ENCODE results near the gene IPCEF1.

Gene IPCEF1

GRCh38 chr6:154356690-154357089 is at the start of gene IPCEF1:
Gene IPCEF1, minus strand, starts transcription at chr6:154356803. Its CDS starts 90,856 bp downstream, at chr6:154265947.
- no peak for DNase-seq

GRCh38 chr6:154406301-154406700 is 49.7 kb upstream of the IPCEF1 start:
- DNase-seq: no peak

- no peak for DNase-seq
Observed at GRCh38 chr6:154404791-154405400, 48.3 kb upstream of the IPCEF1 start.

GRCh38 chr6:154403788-154404187 is 47.2 kb upstream of the IPCEF1 start:
- no peak for DNase-seq

- no peak for DNase-seq
Observed at GRCh38 chr6:154402081-154402780, 45.6 kb upstream of the IPCEF1 start.

GRCh38 chr6:154399097-154399496 is 42.5 kb upstream of the IPCEF1 start:
- no peak for DNase-seq

- DNase-seq: no peak
Observed at GRCh38 chr6:154397491-154398195, 41.0 kb upstream of the IPCEF1 start.

- no peak for DNase-seq
Observed at GRCh38 chr6:154395878-154396277, 39.3 kb upstream of the IPCEF1 start.

- DNase-seq: no peak
Observed at GRCh38 chr6:154395316-154395715, 38.7 kb upstream of the IPCEF1 start.

- DNase-seq: no peak
Observed at GRCh38 chr6:154394571-154394970, 38.0 kb upstream of the IPCEF1 start.

- no peak for DNase-seq
Observed at GRCh38 chr6:154390034-154390433, 33.4 kb upstream of the IPCEF1 start.

- DNase-seq: no peak
Observed at GRCh38 chr6:154388803-154389202, 32.2 kb upstream of the IPCEF1 start.

- no peak for DNase-seq
Observed at GRCh38 chr6:154386848-154387717, 30.5 kb upstream of the IPCEF1 start.

- DNase-seq: no peak
Observed at GRCh38 chr6:154384191-154384590, 27.6 kb upstream of the IPCEF1 start.

GRCh38 chr6:154383273-154383672 is 26.7 kb upstream of the IPCEF1 start:
- DNase-seq: no peak

- DNase-seq: no peak
Observed at GRCh38 chr6:154382740-154383139, 26.1 kb upstream of the IPCEF1 start.

GRCh38 chr6:154381548-154381947 is 24.9 kb upstream of the IPCEF1 start:
- no peak for DNase-seq

GRCh38 chr6:154380741-154381140 is 24.1 kb upstream of the IPCEF1 start:
- no peak for DNase-seq

GRCh38 chr6:154379585-154379984 is 23.0 kb upstream of the IPCEF1 start:
- no peak for DNase-seq

GRCh38 chr6:154378518-154378917 is 21.9 kb upstream of the IPCEF1 start:
- no peak for DNase-seq

- no peak for DNase-seq
Observed at GRCh38 chr6:154377726-154378125, 21.1 kb upstream of the IPCEF1 start.

GRCh38 chr6:154373971-154374370 is 17.4 kb upstream of the IPCEF1 start:
- no peak for DNase-seq

- DNase-seq: no peak
Observed at GRCh38 chr6:154371281-154371680, 14.7 kb upstream of the IPCEF1 start.
